Activated naive CD4-positive, alpha-beta T cell treated with anti-CD3 and anti-CD28 coated beads for 36 hours (primary cell): Measurements from ENCODE around the gene ALDOC. TPM values are rescaled to one million over a fixed set of nuclear protein-coding genes. Genes with fewer than 3 reads are reported as not detected.
A peak's percentile ranks its signal among the peaks of the same experiment; 100 is the strongest.

Source experiments
- CTCF ChIA-PET: fragments of 350-600 bp; sonication (Branson Sonifier 250); formaldehyde crosslinking; loops from one replicate; lab custom pipeline; 2021; ENCODE audit warnings: antibody characterized with exemption; lab: Charles Lee
- DNase-seq: peaks from one replicate; pipeline ENCODE4 v3.0.0-alpha.2; 2020
- H3K27ac Mint-ChIP-seq: one replicate; pipeline ENCODE4 v1.8.0; 2021; ENCODE audit warnings: mild to moderate bottlenecking, mixed read lengths
- H3K27me3 Mint-ChIP-seq: one replicate; pipeline ENCODE4 v1.8.0; 2021; ENCODE audit warnings: low read depth, mixed read lengths
- H3K36me3 Mint-ChIP-seq: one replicate; pipeline ENCODE4 v1.8.0; 2021; ENCODE audit warnings: low read depth, mixed read lengths
- H3K4me1 Mint-ChIP-seq: one replicate; pipeline ENCODE4 v1.8.0; 2021; ENCODE audit warnings: low read depth, mixed read lengths
- H3K4me3 Mint-ChIP-seq: one replicate; pipeline ENCODE4 v1.8.0; 2021; ENCODE audit warnings: mild to moderate bottlenecking, moderate library complexity, mixed read lengths
- H3K9me3 Mint-ChIP-seq: one replicate; pipeline ENCODE4 v1.8.0; 2021; ENCODE audit warnings: mixed read lengths
- intact Hi-C: fragments of 100-400 bp; cut with micrococcal nuclease; formaldehyde crosslinking; loops from one replicate; pipeline ENCODE4 v1.15.1; 2023
- total RNA-seq, 2 experiments: library from RNA; stranded (reverse); gene quantifications; one replicate each; pipeline ENCODE4 v1.2.3, GENCODE V29; 2021

Gene ALDOC
- total RNA-seq, 2 experiments from 2014 or later: 65.6 to 66.2 TPM

- peaks cover 20% of the 10 kb centered on the region for H3K36me3 Mint-ChIP-seq
- peaks cover 51% of the 10 kb centered on the region for H3K4me1 Mint-ChIP-seq
Measured at GRCh38 chr17:28571361-28572122, 5.2 kb downstream of the ALDOC start, which contains the start of gene PIGS. TSS of gene PIGS (minus strand) at chr17:28571524. CDS start at chr17:28571496, 28 bp downstream.

DNA sequence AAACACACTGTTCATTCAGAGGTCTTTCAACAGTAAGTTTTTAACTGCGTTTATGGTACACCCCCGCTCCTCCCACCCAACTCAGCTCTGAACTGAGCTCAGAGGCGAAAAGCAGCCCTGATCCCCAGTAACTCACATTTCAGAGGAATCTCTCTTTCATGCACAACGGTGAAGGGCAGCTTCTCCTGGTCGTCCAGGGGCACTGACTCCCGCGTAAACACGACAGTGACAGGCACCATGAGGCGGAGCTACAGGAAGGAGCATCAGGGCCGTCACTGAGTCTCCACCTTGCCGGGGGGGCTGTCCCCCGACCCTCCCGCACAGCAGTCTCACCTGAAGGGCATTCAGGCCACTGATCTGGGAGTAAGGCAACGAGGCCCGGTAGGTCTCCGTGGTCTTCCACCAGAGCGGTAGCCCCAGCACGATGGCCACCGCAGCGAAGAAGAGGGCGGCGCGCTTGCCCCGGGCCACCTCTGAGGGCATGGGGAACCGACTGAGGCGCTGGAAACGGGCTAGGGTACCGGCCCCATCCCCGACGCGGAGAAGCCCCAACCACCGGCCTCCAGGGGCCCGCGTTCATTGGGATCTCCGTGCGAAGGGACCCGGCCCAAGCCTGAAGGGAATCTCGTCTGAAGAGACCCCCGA lies 5.9 kb downstream of the ALDOC start:
- Mint-ChIP-seq H3K4me3 (peak overlapping the region; percentile 85), H3K4me1 (peaks cover 45% of the 10 kb centered on the region), H3K36me3 (peaks cover 20% of the 10 kb centered on the region), H3K27me3 (no peaks in the 10 kb centered on the region), H3K27ac (peak overlapping the region; percentile 91), H3K9me3 (no peaks in the 10 kb centered on the region)
- intact Hi-C loops: loop anchor here (1.0 to 10.0 kb wide), 6 partner anchors 22 to 526 kb away; partner anchors contain the start of genes BLTP2, IFT20, NLK and PHF12
- DNase-seq: peak; percentile 69
- CTCF ChIA-PET: interaction anchor here (0.7 to 3.8 kb wide), 7 partner anchors 14 to 75 kb away, joined by 3 to 24 read pairs (median 3); partner anchors contain the start of genes SPAG5 and UNC119

More at GRCh38 chr17:28571361-28572122, 5.2 kb downstream of the ALDOC start, which contains the start of gene PIGS:
- no peaks in the 10 kb centered on the region for H3K9me3 Mint-ChIP-seq
- no peaks in the 10 kb centered on the region for H3K27me3 Mint-ChIP-seq
- intact Hi-C loops: loop anchor here (1.0 to 10.0 kb wide), 6 partner anchors 22 to 527 kb away; partner anchors contain the start of genes BLTP2, IFT20, NLK and PHF12
- CTCF ChIA-PET: interaction anchor here (0.6 to 3.8 kb wide), 8 partner anchors 14 to 101 kb away, joined by 3 to 24 read pairs (median 3); partner anchors contain the start of gene SPAG5
- peak; percentile 96 for DNase-seq
- peak within 1 kb of the TSS; percentile 85 for H3K4me3 Mint-ChIP-seq
- H3K27ac Mint-ChIP-seq: peak within 1 kb of the TSS; percentile 91

- DNase-seq: no peak
- CTCF ChIA-PET: interaction anchor here (1.5 to 3.8 kb wide), 2 partner anchors 21 to 24 kb away, joined by 6 to 24 read pairs; no protein-coding TSS in a partner anchor
- Mint-ChIP-seq H3K36me3 (peaks cover 22% of the 10 kb centered on the region), H3K4me1 (peaks cover 46% of the 10 kb centered on the region), H3K9me3 (no peaks in the 10 kb centered on the region), H3K27me3 (no peaks in the 10 kb centered on the region), H3K4me3 (peak overlapping the region; percentile 52), H3K27ac (no peak overlapping the region)
- intact Hi-C loops: no loop called here
Measured at GRCh38 chr17:28569446-28569845, 7.2 kb downstream of the ALDOC start.

DNA sequence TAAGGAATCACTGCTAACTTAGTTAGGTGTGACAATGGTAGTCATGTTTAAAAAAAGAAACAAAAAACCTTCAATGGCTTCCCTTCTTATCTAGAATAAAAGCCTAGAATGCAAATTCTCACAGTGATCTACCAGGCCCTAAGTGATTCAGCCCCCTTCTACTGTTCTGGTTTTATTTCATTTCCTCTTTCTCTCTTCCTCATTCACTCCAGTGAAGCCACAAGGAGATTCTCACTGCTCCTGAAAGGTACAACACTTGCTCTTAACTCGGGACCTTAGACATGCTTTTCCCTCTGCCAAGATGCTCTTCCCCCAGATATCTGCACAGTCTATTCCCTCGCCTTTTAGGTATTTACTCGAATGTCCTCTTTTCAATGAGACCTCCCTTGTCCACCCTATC lies 9.1 kb downstream of the ALDOC start:
- Mint-ChIP-seq H3K4me3 (no peak overlapping the region), H3K36me3 (peaks cover 23% of the 10 kb centered on the region), H3K27ac (peak overlapping the region; percentile 65), H3K4me1 (peaks cover 44% of the 10 kb centered on the region), H3K27me3 (no peaks in the 10 kb centered on the region), H3K9me3 (no peaks in the 10 kb centered on the region)
- intact Hi-C loops: no loop called here
- DNase-seq: no peak
- CTCF ChIA-PET: interaction anchor here (0.8 to 1.2 kb wide), 3 partner anchors 18 to 152 kb away, joined by 3 to 4 read pairs (median 3); partner anchors contain the start of gene RPL23A

- Mint-ChIP-seq H3K9me3 (no peaks in the 10 kb centered on the region), H3K4me1 (peaks cover 18% of the 10 kb centered on the region), H3K27me3 (no peaks in the 10 kb centered on the region), H3K36me3 (peaks cover 28% of the 10 kb centered on the region), H3K27ac (no peak overlapping the region), H3K4me3 (no peak overlapping the region)
- intact Hi-C loops: no loop called here
- CTCF ChIA-PET: no interaction called here
- no peak for DNase-seq
Measured at GRCh38 chr17:28563475-28563874, 13.2 kb downstream of the ALDOC start.

- no peak for DNase-seq
- Mint-ChIP-seq H3K27me3 (no peaks in the 10 kb centered on the region), H3K4me3 (no peak overlapping the region), H3K36me3 (peaks cover 26% of the 10 kb centered on the region), H3K9me3 (no peaks in the 10 kb centered on the region), H3K27ac (no peak overlapping the region), H3K4me1 (peaks cover 20% of the 10 kb centered on the region)
- CTCF ChIA-PET: no interaction called here
- intact Hi-C loops: no loop called here
Measured at GRCh38 chr17:28555022-28555421, 21.7 kb downstream of the ALDOC start.

- no peak overlapping the region for H3K27ac Mint-ChIP-seq
- H3K4me3 Mint-ChIP-seq: no peak overlapping the region
- no peak for DNase-seq
- no peaks in the 10 kb centered on the region for H3K9me3 Mint-ChIP-seq
- H3K36me3 Mint-ChIP-seq: peaks cover 22% of the 10 kb centered on the region
- H3K27me3 Mint-ChIP-seq: no peaks in the 10 kb centered on the region
- intact Hi-C loops: loop anchor here (5.0 kb wide), 2 partner anchors 197 to 237 kb away; partner anchors contain the start of genes POLDIP2 and TMEM97
- CTCF ChIA-PET: no interaction called here
- peaks cover 25% of the 10 kb centered on the region for H3K4me1 Mint-ChIP-seq
Measured at GRCh38 chr17:28554565-28554964, 22.1 kb downstream of the ALDOC start.

- Mint-ChIP-seq H3K27ac (peak overlapping the region; percentile 52), H3K9me3 (no peaks in the 10 kb centered on the region), H3K4me1 (peaks cover 40% of the 10 kb centered on the region), H3K4me3 (peak overlapping the region; percentile 90), H3K27me3 (no peaks in the 10 kb centered on the region), H3K36me3 (peaks cover 22% of the 10 kb centered on the region)
- no peak for DNase-seq
- intact Hi-C loops: loop anchor here (1.0 to 5.0 kb wide), 3 partner anchors 24 to 236 kb away; partner anchors contain the start of genes POLDIP2 and TMEM97
- CTCF ChIA-PET: interaction anchor here (0.5 to 0.7 kb wide), 2 partner anchors 10 to 18 kb away, joined by 3 to 4 read pairs; no protein-coding TSS in a partner anchor
Measured at GRCh38 chr17:28553000-28553505, 23.6 kb downstream of the ALDOC start.

DNA sequence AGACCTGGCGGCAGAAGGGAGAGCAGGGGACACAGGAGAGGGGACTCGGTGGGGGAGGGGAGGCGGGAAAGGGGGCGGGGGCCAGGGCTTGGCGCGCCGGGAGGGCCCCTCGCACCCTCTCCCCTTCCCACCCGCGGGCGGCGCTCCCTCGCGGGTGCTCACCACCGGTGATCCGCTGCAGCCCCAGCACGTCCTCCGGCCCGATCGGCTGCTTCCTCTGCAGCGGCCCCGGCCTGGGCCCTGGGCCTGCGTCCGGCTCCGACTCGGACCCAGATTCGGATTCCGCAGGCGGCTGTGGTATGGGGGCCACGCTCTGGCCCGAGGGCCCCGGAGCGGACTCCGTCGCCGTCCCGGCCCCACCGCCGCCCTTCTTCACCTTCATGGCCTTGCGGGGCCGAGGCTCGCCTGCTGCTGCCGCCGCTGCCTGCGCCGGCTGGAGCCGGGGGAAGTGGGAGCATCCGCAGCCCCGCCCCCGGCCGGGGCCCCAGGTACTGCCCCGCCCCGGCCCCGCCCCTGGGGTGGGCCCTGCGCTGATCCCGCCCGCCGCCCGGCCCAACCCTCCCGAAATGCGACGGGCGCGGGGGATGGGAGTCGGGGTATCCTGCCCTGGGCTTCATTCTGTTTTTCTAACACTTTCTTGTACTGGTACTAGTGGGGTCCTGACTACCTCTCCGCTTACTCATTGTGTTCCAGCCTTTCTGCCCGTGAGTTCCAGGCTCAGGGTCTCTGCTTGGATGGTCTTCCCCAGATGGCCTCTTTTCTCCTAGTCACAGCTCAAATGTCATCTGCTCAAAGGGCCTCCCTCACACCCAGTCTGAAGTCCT lies 24.3 kb downstream of the ALDOC start, which contains the start of gene UNC119:
TSS of gene UNC119 (minus strand) at position 449 of the 824 bp plus-strand sequence. CDS start at position 382, 67 bp downstream.
- Mint-ChIP-seq H3K4me1 (peaks cover 45% of the 10 kb centered on the region), H3K36me3 (peaks cover 22% of the 10 kb centered on the region), H3K9me3 (no peaks in the 10 kb centered on the region), H3K27ac (peak within 1 kb of the TSS; percentile 52), H3K4me3 (peak within 1 kb of the TSS; percentile 90), H3K27me3 (no peaks in the 10 kb centered on the region)
- intact Hi-C loops: loop anchor here (1.0 to 5.0 kb wide), 3 partner anchors 25 to 235 kb away; partner anchors contain the start of genes POLDIP2 and TMEM97
- CTCF ChIA-PET: interaction anchor here (0.5 to 6.7 kb wide), 4 partner anchors 10 to 58 kb away, joined by 3 to 51 read pairs (median 4); no protein-coding TSS in a partner anchor
- peak; percentile 83 for DNase-seq

GRCh38 chr17:28551421-28552175 lies 25.1 kb downstream of the ALDOC start:
- CTCF ChIA-PET: interaction anchor here (0.8 to 6.7 kb wide), 4 partner anchors 19 to 135 kb away, joined by 3 to 51 read pairs (median 6); no protein-coding TSS in a partner anchor
- no peak for DNase-seq
- intact Hi-C loops: loop anchor here (1.0 to 5.0 kb wide), 3 partner anchors 26 to 234 kb away; partner anchors contain the start of genes POLDIP2 and TMEM97
- H3K27ac Mint-ChIP-seq: peak overlapping the region; percentile 38
- H3K36me3 Mint-ChIP-seq: peaks cover 22% of the 10 kb centered on the region
- H3K4me1 Mint-ChIP-seq: peaks cover 46% of the 10 kb centered on the region
- H3K4me3 Mint-ChIP-seq: peak overlapping the region; percentile 90
- no peaks in the 10 kb centered on the region for H3K9me3 Mint-ChIP-seq
- no peaks in the 10 kb centered on the region for H3K27me3 Mint-ChIP-seq
